NCI-H2196 (cell line): ENCODE data around the gene GPR68.
"Not testable (repeated sequence)": the region's sequence is repeated elsewhere in the genome, so short reads cannot be mapped to it uniquely, and the experiment has no call there.

ENCODE experiments used
- DNase-seq: peaks from one replicate; lab custom pipeline; 2025; ENCODE audit not compliant: unreplicated experiment; lab: John Stamatoyannopoulos, UW

Gene GPR68

GRCh38 chr14:91230397-91231035 is 14.0 kb downstream of the GPR68 start:
- DNase-seq = no peak

- no peak for DNase-seq
Measured at GRCh38 chr14:91229743-91230200, 14.7 kb downstream of the GPR68 start.

GRCh38 chr14:91229005-91229382 is 15.5 kb downstream of the GPR68 start:
- no peak for DNase-seq

- no peak for DNase-seq
Measured at GRCh38 chr14:91228112-91229004, 16.1 kb downstream of the GPR68 start.

GRCh38 chr14:91227183-91227628 is 17.3 kb downstream of the GPR68 start:
- no peak for DNase-seq

- not testable (repeated sequence) for DNase-seq
Measured at GRCh38 chr14:91226360-91226759, 18.1 kb downstream of the GPR68 start.

- DNase-seq = no peak
Measured at GRCh38 chr14:91225025-91225424, 19.5 kb downstream of the GPR68 start.

- DNase-seq = no peak
Measured at GRCh38 chr14:91223028-91223783, 21.3 kb downstream of the GPR68 start.

GRCh38 chr14:91221270-91221669 is 23.2 kb downstream of the GPR68 start:
- DNase-seq = no peak

- no peak for DNase-seq
Measured at GRCh38 chr14:91220581-91221000, 23.9 kb downstream of the GPR68 start.

GRCh38 chr14:91219517-91220389 is 24.8 kb downstream of the GPR68 start:
- DNase-seq = no peak

- no peak for DNase-seq
Measured at GRCh38 chr14:91218014-91218413, 26.5 kb downstream of the GPR68 start.

- no peak for DNase-seq
Measured at GRCh38 chr14:91216731-91217226, 27.7 kb downstream of the GPR68 start.

- no peak for DNase-seq
Measured at GRCh38 chr14:91215381-91215780, 29.1 kb downstream of the GPR68 start.

- no peak for DNase-seq
Measured at GRCh38 chr14:91214306-91214705, 30.2 kb downstream of the GPR68 start.

- no peak for DNase-seq
Measured at GRCh38 chr14:91211017-91211416, 33.5 kb downstream of the GPR68 start.

GRCh38 chr14:91207008-91207407 is 37.5 kb downstream of the GPR68 start:
- no peak for DNase-seq

- DNase-seq = no peak
Measured at GRCh38 chr14:91205459-91205858, 39.0 kb downstream of the GPR68 start.

- DNase-seq = no peak
Measured at GRCh38 chr14:91204657-91205056, 39.8 kb downstream of the GPR68 start.

GRCh38 chr14:91202234-91202974 is 42.1 kb downstream of the GPR68 start:
- no peak for DNase-seq
